GM21528 (cell line): Measurements from ENCODE around the gene BLTP3A.
A peak's percentile ranks its signal among the peaks of the same experiment; 100 is the strongest.
"Not testable (repeated sequence)": the region's sequence is repeated elsewhere in the genome, so short reads cannot be mapped to it uniquely, and the experiment has no call there.

Experiments
- ATAC-seq: cut with Tn5 transposase; IDR thresholded peaks from one replicate; pipeline ENCODE4 v1.9.1; 2021; ENCODE audit warnings: mild to moderate bottlenecking, moderate library complexity; ENCODE audit not compliant: unreplicated experiment, low FRiP score

Gene BLTP3A

DNA sequence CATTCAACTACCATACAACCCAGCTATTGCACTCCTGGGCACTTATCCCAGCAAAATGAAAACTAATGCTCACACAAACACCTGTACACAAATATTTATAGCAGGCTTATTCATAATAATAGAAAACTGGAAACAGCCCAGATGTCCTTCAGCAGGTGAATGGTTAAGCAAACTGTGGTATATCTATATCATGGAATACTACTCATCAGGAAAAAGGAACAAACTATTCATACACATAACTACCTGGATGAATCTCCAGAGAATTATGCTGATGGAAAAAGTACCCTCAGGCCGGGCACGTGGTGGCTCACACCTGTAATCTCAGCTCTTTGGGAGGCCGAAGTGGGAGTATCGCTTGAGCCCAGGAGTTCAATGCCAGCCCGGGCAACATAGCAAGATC, 3.8 kb upstream of the BLTP3A start:
- ATAC-seq: no peak

DNA sequence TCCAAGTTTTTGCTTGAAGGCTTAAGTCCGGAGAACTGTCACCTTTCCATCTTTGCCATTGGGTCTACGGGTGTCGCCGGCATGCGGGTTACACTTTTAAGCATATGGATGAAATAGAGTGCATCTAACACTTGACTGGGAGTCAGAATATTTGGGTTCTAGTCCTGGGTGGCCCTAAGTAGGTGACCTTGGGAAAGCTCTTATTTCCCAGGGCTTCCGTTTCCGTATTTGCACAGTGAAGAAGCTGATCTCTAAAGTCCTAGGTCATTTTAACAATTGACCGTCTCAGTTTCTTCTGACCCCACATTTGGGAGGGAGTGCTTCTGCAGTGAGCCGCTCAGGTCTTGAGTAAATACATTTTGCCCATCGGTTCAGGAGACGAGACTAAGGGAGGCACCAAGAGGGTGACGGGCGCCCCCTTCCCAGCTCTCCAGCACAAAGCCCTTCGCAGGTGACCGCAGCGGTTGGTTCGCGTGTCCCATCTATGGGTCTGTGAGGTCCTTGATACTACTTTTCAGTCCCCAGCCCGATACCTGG, 651 bp upstream of the BLTP3A start:
- no peak for ATAC-seq

DNA sequence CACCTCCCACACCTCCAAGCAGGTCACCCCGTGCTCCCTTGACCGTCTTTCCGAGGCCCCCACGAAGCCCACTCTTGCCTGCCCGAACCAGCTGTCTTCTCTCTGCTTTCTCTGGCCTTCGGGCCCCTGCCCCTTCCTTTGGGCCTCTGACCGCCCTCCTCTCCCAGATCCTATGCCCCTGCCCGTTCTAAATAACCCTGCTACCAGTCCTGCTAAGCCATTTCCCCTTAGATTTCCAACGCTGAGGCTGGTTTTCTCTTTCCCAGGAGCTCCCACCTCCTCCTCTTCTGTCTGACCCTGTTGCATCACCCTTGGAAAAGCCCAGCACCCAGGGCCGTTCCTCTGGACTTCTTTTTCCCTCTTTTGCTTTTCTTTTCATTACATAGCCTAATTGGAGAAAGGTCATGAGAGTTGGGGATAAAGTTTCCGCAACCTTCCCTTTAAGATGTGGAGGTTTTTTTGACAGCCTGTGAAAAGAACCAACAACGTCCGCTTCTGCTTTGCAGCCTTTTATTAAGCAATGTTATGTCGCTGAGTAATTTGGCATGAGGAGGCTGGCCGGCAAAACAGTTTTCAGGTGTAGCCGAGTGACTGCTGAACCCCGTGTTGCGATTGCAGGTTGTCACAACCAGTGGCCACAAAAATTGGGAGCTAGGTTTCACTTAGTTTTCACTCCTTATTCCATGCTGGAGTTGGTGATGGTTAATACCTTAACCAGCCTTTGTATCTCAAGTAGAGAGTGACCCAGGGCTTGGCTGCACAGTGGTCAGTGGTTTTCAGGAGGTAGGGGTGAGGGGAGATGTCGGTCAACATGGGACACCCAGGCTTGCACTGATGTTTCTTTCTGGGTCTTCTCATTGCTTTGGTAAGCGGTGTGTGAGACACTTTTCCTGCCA, 970 bp downstream of the BLTP3A start:
- ATAC-seq: peak; percentile 15

DNA sequence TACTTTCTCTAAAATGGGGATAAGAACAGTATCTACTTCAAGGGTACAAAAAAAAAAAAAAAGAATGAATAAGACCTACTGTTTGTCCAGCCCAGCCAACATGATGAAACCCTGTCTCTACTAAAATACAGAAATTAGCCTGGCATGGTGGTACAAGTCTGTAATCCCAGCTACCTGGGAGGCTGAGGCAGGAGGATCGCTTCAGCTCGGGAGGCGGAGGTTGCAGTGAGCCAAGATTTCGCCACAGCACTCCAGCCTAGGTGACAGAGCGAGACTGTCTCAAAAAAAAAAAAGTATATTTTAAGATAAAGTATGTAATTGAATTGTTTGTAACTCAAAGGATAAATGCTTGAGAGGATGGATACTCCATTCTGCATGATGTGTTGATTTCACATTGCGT, 2.0 kb downstream of the BLTP3A start:
- ATAC-seq: no peak

DNA sequence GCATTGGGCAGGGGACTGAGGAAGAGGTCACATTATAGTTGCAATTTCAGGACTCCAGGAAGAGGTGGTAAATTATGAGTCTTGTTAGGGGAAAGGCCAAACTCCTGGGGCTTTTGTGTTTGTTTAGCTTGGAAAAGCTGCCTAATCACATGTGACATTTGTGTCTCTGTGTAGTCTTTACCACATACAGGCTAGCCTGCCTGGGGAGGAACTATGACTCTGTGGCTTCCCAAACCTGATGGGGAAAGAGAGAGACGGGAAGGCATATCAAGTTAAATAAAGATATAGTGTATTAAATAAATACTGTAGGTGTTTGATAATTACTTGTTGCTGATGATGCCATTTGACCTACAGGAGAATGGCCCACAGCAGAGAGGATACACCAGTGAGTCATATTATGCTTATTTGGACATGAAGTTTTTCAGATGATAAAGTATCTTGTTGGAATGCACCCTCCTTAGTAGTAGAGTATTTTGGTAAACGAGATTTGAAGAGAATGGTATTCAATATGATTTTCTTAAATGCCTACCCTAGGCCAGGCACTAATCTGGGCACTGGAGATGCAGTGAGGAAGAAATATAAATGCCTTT, 4.0 kb downstream of the BLTP3A start:
- no peak for ATAC-seq

DNA sequence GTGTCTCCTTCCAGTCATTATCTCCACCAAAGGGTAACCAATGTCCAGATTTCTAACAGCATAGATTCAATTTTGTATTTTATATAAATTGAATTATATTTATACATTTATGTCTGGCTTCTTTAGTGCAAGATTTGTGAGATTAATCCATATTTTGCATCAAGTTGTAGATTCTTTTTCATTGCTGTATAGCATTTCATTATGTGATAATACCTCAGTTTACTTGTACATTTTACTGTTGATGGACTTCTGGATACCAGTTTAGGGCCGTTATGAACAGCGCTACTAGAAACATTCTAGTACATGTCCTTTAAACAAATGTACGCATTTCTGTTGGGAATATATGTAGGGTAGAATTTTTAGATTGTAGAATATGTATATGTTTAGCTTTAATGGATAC, 6.2 kb downstream of the BLTP3A start:
- no peak for ATAC-seq

DNA sequence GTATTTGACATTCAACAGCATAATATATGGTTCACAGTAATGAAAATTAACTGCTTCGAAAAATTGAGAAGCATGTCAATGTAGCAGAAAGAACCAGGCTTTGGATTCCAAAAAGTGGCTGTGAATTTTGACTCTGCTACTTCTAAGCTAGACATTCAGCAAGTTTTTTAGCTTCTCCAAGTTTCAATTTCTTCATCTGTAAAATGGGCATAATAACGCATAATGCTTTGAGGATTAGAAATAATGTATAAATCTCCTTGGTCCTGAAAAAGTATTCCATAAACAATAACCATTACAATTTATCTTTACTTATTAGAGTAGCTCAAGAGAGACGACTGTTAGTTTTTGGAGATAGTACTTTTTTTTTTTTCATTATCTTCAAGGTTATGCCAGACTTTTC, 7.7 kb downstream of the BLTP3A start:
- no peak for ATAC-seq

DNA sequence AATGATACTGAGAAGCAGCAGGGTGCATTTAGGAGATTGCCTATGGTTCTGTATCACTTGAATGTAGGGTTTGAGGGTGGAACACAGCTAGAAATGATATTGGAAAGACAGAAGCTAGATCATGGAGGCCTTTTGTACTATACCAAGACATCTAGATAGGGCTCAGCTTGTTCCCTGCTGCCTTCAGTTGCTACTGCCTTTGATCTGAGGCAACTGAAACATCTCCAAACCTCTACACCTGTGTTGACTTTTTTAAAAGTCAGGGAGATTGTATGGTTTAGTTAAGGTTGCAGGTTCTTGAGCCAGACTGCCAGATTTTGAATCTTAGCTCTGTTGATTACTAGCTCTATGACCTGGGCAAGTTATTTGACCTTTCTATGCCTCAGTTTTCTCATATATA, 12.7 kb downstream of the BLTP3A start:
- ATAC-seq: no peak

DNA sequence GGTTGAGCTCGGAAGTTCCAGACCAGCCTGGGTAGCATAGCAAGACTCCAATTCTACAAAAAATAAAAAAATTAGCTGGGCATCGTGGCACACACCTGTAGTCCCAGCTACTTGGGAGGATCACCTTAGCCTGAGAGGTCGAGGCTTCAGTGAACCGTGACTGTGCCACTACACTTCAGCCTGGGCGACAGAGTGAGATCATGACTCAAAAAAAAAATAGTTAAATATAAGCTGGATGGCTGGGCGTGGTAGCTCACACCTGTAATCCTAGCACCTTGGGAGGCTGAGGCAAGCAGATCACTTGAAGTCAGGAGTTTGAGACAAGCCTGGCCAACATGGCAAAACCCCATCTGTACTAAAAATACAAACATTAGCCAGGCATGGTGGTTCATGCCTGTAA, 13.2 kb downstream of the BLTP3A start:
- not testable (repeated sequence) for ATAC-seq

DNA sequence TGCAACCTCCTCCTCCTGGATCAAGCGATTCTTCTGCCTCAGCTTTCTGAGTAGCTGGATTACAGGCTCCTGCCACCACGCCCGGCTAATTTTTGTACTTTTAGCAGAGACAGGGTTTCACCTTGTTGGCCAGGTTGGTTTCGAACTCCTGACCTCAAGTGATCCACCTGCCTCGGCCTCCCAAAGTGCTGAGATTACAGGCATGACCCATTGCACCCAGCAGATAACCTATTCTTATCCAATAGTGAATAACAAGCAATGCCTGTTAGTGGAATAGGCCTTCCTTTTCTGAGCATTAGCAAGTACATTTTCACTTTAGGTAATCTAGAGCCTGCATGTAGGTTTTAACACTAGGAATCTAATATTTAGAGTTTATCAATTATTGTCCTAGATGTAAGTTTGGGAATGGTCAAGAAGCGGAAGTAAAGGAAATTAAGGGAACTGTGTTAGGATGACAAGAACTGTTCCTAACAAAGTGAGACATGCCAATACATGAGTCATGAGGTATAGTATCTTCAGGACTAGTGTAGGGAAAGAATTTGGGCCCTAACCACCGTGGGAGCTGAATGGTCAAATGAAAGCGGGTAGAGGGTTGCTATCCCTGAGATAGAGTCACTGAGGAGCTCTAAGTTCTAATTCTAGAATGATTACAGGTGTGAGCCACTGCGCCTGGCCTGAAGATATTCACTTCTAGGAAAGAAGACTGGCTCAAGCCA, 15.0 kb downstream of the BLTP3A start:
- ATAC-seq: no peak

DNA sequence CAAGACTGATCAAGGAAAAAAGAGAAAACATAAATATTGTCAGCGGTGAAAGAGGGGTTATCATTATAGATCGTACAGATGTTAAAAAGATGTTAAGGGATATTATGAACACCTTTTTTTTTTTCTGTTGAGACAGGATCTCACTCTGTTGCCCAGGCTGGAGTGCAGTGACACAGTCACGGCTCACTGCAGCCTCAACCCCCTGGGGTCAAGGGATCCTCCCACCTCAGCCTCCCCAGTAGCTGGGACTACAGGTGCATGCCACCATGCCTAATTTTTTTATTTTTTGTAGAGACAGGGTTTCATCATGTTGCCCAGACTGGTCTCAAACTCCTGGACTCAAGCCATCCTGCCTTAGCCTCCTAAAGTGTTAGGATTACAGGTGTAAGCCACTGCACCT, 16.6 kb downstream of the BLTP3A start:
- not testable (repeated sequence) for ATAC-seq

DNA sequence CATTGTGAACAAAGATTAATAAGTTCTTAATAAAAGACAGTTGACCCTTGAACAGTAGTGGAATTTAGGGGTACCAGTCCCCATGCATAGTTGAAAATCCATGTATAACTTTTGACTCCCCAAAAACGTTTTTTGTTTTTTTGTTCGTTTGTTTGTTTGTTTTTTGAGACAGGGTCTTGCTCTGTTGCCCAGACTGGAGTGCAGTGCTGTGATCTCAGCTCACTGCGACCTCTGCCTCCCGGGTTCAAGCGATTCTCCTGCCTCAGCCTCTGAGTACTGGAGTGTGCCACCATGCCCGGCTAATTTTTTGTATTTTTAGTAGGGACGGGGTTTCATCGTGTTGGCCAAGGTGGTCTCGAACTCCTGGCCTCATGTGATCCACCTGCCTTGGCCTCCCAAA, 17.5 kb downstream of the BLTP3A start:
- ATAC-seq: not testable (repeated sequence)

DNA sequence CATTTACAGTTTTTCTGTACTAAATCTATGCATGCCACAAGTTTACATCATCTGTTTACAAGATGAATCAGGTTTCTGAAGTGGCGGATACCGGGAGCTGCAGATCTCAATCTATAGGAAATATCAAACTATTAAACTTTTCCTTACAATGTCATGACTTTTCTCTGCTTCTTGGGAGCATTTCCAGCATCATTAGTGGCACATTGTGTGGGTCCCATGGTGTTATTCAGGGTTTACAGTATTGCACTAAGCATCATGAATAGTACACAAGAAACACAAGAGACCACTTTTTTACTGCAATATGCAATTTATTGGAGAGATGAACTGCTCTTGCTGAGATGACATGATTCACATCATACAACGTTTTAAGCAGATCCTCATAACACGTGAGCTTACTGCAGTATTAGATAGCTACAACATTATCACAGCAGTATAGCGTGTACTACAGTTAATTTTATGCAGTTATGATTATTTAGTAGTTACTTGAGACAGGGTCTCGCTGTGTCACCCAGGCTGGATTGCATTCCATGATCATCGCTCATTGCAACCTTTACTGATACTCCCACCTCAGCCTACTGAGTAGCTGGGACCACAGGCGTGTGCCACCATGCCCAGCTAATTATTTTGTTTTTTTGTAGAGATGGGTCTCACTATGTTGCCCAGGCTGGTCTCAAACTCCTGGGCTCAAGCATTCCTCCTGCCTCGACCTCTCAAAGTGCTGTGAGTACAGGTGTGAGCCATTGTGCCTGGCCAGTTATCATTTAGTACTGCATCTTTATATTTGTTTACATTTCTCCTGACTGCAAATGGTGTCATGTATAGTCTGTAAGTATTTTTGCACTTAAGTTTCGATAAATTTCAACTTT, 18.4 kb downstream of the BLTP3A start:
- no peak for ATAC-seq

DNA sequence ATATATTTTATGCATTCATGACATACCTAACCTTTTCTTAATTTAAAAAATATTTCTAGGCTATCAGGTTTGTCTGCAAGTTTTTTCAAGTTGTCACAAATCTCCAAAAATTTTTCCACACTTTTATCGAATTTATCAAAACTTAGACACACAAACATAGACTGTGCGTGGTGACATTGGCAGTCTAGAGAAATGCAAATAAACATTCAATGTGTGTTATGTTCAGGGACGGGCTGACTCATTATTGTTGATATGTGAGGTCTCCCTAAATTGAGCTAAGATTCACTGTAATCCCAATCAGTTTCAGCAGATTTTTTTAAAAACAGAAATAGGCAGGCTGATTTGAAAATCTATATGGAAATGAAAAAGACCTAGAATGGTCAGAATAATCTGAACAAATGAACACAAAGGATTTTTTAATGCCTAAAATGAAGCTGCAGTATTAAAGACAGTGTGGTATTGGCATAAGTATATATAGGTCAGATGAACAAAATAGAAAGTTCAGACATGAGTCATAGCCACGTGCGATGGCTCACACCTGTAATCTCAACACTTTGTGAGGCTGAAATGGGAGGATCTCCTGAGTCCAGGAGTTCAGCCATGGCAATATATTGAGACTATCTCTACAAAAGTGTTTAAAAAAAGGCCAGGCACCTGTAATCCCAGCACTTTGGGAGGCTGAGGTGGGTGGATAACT, 19.2 kb downstream of the BLTP3A start:
- peak; percentile 88 for ATAC-seq

DNA sequence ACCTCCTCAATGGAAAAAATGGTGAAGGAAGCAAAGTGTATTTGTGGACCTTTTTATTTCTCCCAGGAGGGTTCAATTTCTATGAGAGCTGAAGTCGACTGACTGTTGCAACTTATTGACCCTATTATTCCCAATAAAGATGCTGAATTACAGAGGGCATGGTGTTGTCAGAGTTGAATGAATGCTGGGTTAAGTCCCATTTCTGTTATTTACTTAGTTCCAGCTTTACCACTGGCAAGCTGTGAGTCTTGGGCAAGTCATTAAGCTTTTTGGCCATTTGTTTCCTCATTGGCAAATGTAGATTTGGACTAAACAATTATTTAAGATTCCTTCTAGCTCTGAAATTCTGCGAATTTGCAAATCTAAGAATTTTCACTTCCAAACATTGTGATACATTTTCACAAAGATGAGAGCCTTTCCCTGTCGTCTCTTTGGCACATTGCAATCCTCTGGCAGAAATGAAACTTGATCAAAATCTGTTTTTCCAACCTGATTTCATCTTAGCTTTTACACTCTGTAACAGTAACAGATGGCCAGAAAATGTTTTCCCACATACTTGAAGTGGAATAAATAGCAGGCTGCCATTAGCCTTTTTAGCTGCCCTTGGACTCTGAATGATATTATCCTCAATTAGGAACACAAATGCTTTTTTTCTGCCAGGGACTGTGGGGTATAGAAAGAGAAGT, 21.3 kb downstream of the BLTP3A start:
- no peak for ATAC-seq

DNA sequence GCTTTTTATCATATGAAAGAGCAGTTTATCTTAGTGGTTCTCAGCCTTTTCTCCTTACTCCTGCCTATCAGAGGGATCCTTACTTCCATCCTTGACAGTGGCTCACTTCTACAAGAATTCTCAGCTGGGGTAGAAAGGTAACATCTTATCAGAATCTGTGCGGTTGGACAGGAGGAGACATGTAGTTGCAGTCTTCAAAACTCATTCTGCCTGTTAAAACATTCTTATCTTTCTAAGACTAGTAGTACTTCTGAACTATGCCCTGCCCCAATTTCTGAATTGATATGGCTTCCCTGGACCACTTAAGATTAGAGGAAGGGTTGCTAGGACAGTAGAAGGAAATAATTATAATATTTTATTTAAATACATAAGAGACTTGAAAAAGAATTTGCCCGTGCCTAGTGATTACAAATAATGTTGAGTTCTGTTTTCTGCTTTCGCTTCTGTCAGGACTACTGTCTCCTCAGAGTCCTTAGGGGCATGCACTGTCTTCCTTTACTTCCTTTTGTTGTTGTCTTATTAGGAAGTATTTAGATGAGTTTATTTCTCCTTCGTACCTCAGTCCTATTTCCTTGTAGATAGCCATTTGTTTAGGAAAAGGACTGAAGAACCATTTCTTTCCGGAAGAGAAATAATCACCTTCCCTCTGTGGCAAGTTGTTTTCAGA, 24.9 kb downstream of the BLTP3A start:
- no peak for ATAC-seq

DNA sequence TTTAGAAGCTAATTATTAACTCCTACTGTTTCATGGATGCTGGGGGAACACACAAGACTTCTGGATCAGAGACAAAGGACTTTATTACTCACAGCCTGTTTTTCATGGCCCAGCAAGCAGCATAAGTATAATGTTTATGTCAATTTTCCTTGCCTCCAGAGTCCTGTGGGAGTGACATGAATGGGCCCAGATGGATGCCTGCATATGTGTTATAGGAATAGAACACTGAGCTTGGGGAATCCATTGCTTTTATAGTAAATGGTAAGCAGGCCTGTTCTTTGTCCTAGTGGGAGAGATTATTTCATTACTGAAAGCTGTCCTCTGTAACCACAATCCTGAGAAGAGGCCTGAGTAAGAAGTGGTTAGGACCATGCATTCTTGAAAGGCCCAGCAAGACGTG, 25.6 kb downstream of the BLTP3A start:
- no peak for ATAC-seq

DNA sequence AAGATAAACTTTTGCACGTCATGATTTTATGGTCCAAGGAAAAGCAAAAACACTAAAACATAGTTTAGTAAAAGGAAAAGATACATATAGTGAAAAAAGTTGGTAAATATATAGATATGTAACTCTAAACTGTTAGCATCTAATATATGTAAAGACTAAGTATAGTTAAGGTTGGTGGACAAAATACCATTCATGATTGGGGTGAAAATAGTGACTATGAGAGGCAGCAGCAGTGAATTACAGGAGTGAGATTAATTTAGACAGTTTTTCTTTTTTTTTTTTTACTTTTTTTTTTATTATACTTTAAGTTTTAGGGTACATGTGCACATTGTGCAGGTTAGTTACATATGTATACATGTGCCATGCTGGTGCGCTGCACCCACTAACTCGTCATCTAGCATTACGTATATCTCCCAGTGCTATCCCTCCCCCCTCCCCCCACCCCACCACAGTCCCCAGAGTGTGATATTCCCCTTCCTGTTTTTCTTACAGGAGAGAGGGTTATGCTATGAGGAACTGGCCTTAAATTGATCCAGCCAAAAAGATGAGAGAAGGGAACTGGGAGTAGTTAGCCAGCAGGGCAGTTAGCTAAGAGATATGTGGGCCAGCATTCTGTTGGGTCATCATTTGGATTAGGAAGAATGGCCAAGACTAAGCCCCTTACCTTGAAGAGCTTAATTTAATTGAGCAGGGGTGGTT, 27.1 kb downstream of the BLTP3A start:
- not testable (repeated sequence) for ATAC-seq
